ENCODE data around the gene OR4S2.

GRCh38 chr11:55655096-55655495, 7.0 kb downstream of the OR4S2 start:
- no peak for TF ChIP-seq CTCF (IDR thresholded peaks at IDR 0.05)
- TF ChIP-seq POLR2AphosphoS5 (IDR thresholded peaks at IDR 0.05) = no peak
- TF ChIP-seq POLR2A (IDR thresholded peaks at IDR 0.05) = no peak
- no peak for TF ChIP-seq EP300 (IDR thresholded peaks at IDR 0.05)

Data from sigmoid colon (tissue), 4 donors.